A673 (cell line): ENCODE results near the gene TLE6. TPM values are rescaled to one million over a fixed set of nuclear protein-coding genes. Genes with fewer than 3 reads are reported as not detected.

Source experiments
- BruUV-seq: library from RNA; stranded (reverse); fragments of 400-500 nt; replicated peaks from 2 replicates; lab custom pipeline; 2021; lab: Mats Ljungman, UMichigan
- CTCF ChIA-PET: fragments of 300-600 bp; sonication (Branson Sonifier 250); formaldehyde crosslinking; loops from one replicate; lab custom pipeline; 2022; ENCODE audit warnings: antibody characterized with exemption; lab: Charles Lee
- POLR2A ChIA-PET: fragments of 300-600 bp; sonication (Branson Sonifier 250); formaldehyde crosslinking; loops from one replicate; lab custom pipeline; 2022; ENCODE audit warnings: antibody characterized with exemption; ENCODE audit not compliant: low non-redundant PET; lab: Charles Lee
- DNase-seq: peaks from one replicate; pipeline ENCODE4 v3.0.0-alpha.2; 2015; ENCODE audit warnings: low spot score
- H3K27ac ChIP-seq: fragments of 200-600 bp; sonication (generic); 2 replicates; pipeline ENCODE4 v1.5.1; 2016; ENCODE audit warnings: mixed run types, low read depth, mild to moderate bottlenecking, mixed read lengths, antibody characterized with exemption, low read length; ENCODE audit not compliant: poor library complexity, severe bottlenecking
- H3K27me3 ChIP-seq: fragments of 200-600 bp; sonication (generic); replicated peaks from 2 replicates; pipeline ENCODE4 v1.6.1; 2017; ENCODE audit warnings: mixed run types, low read depth, mild to moderate bottlenecking, mixed read lengths, antibody characterized with exemption, low read length; ENCODE audit not compliant: insufficient read depth, poor library complexity
- H3K36me3 ChIP-seq: fragments of 200-600 bp; sonication (generic); 2 replicates; pipeline ENCODE4 v1.6.1; 2016; ENCODE audit warnings: mixed run types, mild to moderate bottlenecking, mixed read lengths, antibody characterized with exemption, low read length; ENCODE audit not compliant: insufficient read depth, poor library complexity, severe bottlenecking
- H3K4me1 ChIP-seq: fragments of 200-600 bp; sonication (generic); 2 replicates; pipeline ENCODE4 v1.6.1; 2017; ENCODE audit warnings: mixed run types, mild to moderate bottlenecking, mixed read lengths, antibody characterized with exemption, low read length; ENCODE audit not compliant: insufficient read depth, poor library complexity, severe bottlenecking
- H3K4me3 ChIP-seq: fragments of 200-600 bp; sonication (generic); 2 replicates; pipeline ENCODE4 v1.5.1; 2016; ENCODE audit warnings: low read depth, mixed run types, mild to moderate bottlenecking, mixed read lengths, low read length; ENCODE audit not compliant: poor library complexity, severe bottlenecking
- H3K9me3 ChIP-seq: fragments of 200-600 bp; sonication (generic); 2 replicates; pipeline ENCODE4 v1.6.1; 2016; ENCODE audit warnings: mixed run types, low read depth, mild to moderate bottlenecking, mixed read lengths, antibody characterized with exemption, low read length; ENCODE audit not compliant: poor library complexity, severe bottlenecking
- CTCF ChIP-seq: fragments of 300-800, 200-600 bp; sonication (generic); conservative IDR thresholded peaks from 2 replicates; pipeline ENCODE4 v1.5.1; 2017; ENCODE audit warnings: low read depth, mild to moderate bottlenecking, antibody characterized with exemption, low read length, moderate library complexity, mixed read lengths
- EZH2 ChIP-seq: fragments of 200-600 bp; sonication (generic); IDR thresholded peaks from 2 replicates; pipeline ENCODE4 v1.6.1; 2017; ENCODE audit warnings: borderline replicate concordance, low read depth, mild to moderate bottlenecking, mixed read lengths, antibody characterized with exemption, low read length; ENCODE audit not compliant: poor library complexity, severe bottlenecking
- intact Hi-C: fragments of 100-400 bp; cut with micrococcal nuclease; formaldehyde crosslinking; loops from one replicate; pipeline ENCODE4 v1.10.0; 2022; ENCODE audit not compliant: unreplicated experiment
- total RNA-seq: library from RNA; stranded (reverse); gene quantifications from 2 replicates; pipeline ENCODE4 v1.2.3, GENCODE V29; 2021

TLE6 gene
- total RNA-seq, 1 experiment from 2014 or later, result not detected

GRCh38 chr19:3004522-3004921 lies 27.2 kb downstream of the TLE6 start:
- ChIA-PET CTCF (no interaction called here), POLR2A (interaction anchor here (0.6 kb wide), 1 partner anchor 134 kb away, joined by 4 read pairs; no protein-coding TSS in a partner anchor)
- intact Hi-C loops, result no loop called here

GRCh38 chr19:3005345-3005744 lies 28.0 kb downstream of the TLE6 start:
- Histone ChIP-seq H3K4me1 (no peaks in the 10 kb centered on the region), H3K4me3 (no peak overlapping the region), H3K36me3 (no peaks in the 10 kb centered on the region), H3K27me3 (no peaks in the 10 kb centered on the region), H3K27ac (no peak overlapping the region), H3K9me3 (no peaks in the 10 kb centered on the region)
- no TSS peak for BruUV-seq
- POLR2A ChIA-PET, result no interaction called here
- CTCF ChIA-PET, result no interaction called here
- no peak for DNase-seq
- intact Hi-C loops, result no loop called here
- TF ChIP-seq EZH2, result no peak

More at GRCh38 chr19:3004522-3004921, 27.2 kb downstream of the TLE6 start:
- BruUV-seq, result no TSS peak
- Histone ChIP-seq H3K36me3 (no peaks in the 10 kb centered on the region), H3K27me3 (no peaks in the 10 kb centered on the region), H3K4me1 (no peaks in the 10 kb centered on the region), H3K9me3 (no peaks in the 10 kb centered on the region), H3K4me3 (no peak overlapping the region), H3K27ac (no peak overlapping the region)
- no peak for DNase-seq
- TF ChIP-seq EZH2 (no peak), CTCF (no peak)

- Histone ChIP-seq H3K9me3 (no peaks in the 10 kb centered on the region), H3K36me3 (no peaks in the 10 kb centered on the region), H3K27ac (no peak overlapping the region), H3K4me1 (no peaks in the 10 kb centered on the region), H3K4me3 (no peak overlapping the region), H3K27me3 (no peaks in the 10 kb centered on the region)
- no peak for DNase-seq
- CTCF ChIA-PET, result no interaction called here
- no TSS peak for BruUV-seq
- POLR2A ChIA-PET, result no interaction called here
- intact Hi-C loops, result no loop called here
- TF ChIP-seq CTCF (no peak), EZH2 (no peak)
Measured at GRCh38 chr19:3006075-3006767, 28.9 kb downstream of the TLE6 start.
